ENCODE data around the gene AGO1.
A peak's percentile ranks its signal among the peaks of the same experiment; 100 is the strongest.

The AGO1 gene

DNA sequence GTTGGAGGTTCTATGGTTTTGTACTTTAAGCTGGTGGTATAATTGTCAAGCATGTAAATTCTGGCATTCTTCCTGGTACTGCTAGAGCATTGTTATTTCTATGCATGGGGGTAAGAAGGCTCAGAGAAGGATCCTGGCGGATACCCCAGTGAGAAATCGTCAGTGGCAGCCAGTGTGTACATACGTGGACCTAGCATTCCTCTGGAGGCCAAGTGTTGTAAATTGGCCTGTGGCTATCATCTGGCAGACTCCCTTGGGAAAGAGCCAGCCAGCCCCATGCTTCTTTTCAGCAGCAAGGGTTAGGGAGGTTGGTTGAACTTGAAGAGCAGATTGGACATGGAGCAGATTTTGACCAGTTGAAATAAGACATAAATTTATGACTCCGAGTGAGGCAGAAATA, 42.7 kb downstream of the AGO1 start:
- Histone ChIP-seq H3K27ac (no peak overlapping the region), H3K9me3 (ENCODE audit: control insufficient read depth, low read length) (no peaks in the 10 kb centered on the region), H3K4me3 (ENCODE audit: low read depth, low read length) (no peak overlapping the region), H3K27me3 (ENCODE audit: control insufficient read depth, insufficient read depth, low read length) (no peaks in the 10 kb centered on the region), H3K4me2 (ENCODE audit: low read length) (no peak overlapping the region), H2AFZ (no peak overlapping the region), H3K79me2 (no peaks in the 10 kb centered on the region), H3K4me1 (no peaks in the 10 kb centered on the region), H3K9ac (no peak overlapping the region), H3K36me3 (ENCODE audit: control insufficient read depth, insufficient read depth, low read length) (no peaks in the 10 kb centered on the region)
- TF ChIP-seq, protein P1, sequence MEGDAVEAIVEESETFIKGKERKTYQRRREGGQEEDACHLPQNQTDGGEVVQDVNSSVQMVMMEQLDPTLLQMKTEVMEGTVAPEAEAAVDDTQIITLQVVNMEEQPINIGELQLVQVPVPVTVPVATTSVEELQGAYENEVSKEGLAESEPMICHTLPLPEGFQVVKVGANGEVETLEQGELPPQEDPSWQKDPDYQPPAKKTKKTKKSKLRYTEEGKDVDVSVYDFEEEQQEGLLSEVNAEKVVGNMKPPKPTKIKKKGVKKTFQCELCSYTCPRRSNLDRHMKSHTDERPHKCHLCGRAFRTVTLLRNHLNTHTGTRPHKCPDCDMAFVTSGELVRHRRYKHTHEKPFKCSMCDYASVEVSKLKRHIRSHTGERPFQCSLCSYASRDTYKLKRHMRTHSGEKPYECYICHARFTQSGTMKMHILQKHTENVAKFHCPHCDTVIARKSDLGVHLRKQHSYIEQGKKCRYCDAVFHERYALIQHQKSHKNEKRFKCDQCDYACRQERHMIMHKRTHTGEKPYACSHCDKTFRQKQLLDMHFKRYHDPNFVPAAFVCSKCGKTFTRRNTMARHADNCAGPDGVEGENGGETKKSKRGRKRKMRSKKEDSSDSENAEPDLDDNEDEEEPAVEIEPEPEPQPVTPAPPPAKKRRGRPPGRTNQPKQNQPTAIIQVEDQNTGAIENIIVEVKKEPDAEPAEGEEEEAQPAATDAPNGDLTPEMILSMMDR (IDR thresholded peaks at IDR 0.05), result no peak

DNA sequence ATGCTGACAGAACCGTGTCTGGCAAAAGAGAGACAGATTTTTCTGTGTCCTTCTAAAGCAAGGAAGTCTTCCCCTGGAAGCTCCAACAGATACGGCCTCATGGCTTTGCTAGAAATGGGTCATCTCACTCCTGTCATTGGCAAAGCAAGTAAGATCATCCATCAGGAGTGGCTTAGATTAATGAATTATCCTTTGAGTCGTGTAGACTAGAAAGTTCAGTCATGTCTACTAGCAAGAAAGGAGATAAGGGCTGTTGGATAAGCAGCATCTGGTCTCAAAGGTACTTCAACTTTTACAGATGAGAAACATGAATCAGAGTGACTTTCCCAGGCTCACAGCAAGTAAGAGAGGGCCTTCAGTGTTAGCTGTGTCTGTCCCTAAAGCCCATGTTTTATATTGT, 44.5 kb downstream of the AGO1 start:
- Histone ChIP-seq H3K79me2 (no peaks in the 10 kb centered on the region), H3K36me3 (ENCODE audit: control insufficient read depth, insufficient read depth, low read length) (no peaks in the 10 kb centered on the region), H2AFZ (no peak overlapping the region), H3K9ac (no peak overlapping the region), H3K4me3 (ENCODE audit: low read depth, low read length) (no peak overlapping the region), H3K9me3 (ENCODE audit: control insufficient read depth, low read length) (no peaks in the 10 kb centered on the region), H3K27ac (no peak overlapping the region), H3K4me2 (ENCODE audit: low read length) (no peak overlapping the region), H3K27me3 (ENCODE audit: control insufficient read depth, insufficient read depth, low read length) (no peaks in the 10 kb centered on the region), H3K4me1 (no peaks in the 10 kb centered on the region)
- TF ChIP-seq, protein P1 (IDR thresholded peaks at IDR 0.05), result no peak

DNA sequence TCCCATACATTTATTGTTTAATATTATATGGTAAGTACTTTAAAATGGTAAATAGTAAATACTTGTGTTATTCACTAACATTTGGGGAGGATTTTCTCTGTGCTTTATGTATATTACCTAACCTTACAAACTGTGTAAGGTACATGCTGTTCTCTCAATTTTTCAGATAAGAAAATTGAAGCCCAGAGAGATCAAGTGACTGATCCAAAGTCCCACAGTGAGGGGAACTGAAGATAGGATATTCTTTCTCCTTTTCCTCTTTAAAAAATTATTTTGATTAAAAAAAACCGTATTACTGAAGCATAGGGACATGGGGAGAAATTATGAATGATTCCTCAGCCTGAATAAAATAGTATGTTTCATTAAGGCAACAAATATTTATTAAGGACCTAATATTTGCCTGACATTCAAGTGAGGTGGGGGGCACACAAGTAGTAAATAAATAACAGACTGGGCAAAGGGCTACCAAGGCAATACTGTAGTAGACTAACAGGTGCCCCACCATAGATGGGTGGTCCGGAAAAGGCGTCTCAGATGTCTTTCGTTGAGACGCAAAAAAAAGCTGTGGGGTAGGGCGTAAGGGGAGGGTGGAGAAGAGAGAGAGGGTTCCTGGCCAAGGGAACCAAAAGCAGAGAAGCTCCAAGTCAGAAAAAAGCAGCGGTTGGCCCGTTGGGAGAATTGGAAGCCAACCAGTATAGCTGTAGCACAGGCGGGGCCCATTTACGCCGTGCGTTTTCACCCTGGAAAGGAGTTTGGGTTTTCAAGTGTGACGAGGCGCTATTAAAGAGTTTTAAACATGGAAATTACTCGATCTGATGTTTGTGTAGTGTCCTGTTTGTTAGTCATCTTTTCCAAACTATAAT, 47.0 kb downstream of the AGO1 start:
- Histone ChIP-seq H3K4me3 (ENCODE audit: low read depth, low read length) (peak overlapping the region; percentile 91), H3K4me2 (ENCODE audit: low read length) (peak overlapping the region; percentile 95), H3K9ac (peak overlapping the region; percentile 43), H3K27me3 (ENCODE audit: control insufficient read depth, insufficient read depth, low read length) (no peaks in the 10 kb centered on the region), H3K9me3 (ENCODE audit: control insufficient read depth, low read length) (no peaks in the 10 kb centered on the region), H3K4me1 (no peaks in the 10 kb centered on the region), H3K27ac (peak overlapping the region; percentile 90), H2AFZ (peak overlapping the region; percentile 66), H3K79me2 (no peaks in the 10 kb centered on the region), H3K36me3 (ENCODE audit: control insufficient read depth, insufficient read depth, low read length) (no peaks in the 10 kb centered on the region)
- TF ChIP-seq, protein P1 (IDR thresholded peaks at IDR 0.05), result no peak

DNA sequence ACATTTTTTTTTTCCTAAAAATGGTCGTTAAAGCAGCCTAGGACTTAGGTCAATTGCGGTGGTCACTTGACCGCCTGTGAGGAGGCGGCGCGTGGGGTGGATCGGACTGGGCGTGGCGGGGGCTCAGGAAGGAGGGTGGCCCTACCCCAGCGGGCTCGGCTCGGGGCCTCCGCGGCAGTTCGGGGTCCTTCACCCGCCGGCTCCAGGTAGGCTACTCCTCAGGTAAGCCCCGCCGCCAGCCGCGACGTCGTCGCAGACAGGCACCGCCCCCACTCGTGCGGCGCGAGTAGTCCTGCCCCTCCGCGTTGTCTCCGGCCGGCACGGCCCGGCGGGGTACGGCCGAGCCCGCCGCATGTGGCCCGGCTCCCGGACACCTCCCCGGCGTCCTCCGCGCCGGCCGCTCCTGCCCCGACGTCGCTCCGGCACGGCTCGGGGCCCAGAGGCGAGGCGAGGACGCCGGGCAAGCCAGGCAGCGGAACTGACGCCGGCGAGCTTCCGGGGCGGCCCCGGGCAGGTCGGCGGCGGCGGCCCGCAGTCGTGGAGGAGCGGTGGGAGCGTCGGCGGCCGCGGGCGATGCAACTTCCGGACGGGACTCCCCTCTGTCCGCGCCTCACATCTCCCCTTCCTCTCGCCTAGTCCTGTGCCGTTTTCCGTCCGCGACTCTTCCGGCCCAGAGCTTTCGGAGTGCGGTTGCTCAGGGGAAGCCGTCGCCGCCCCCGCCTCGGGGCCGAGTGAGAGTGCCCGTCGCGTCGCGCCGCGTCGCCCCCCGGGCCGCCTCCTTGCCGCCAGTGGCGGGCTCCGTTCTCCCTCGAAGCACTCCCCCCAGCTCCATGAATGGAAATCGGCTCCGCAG, 47.8 kb downstream of the AGO1 start, which contains the start of gene AGO3:
Gene AGO3 (plus strand): TSS at position 513 of the 853 bp plus-strand sequence. CDS start 322 bp downstream, at position 835.
- Histone ChIP-seq H3K36me3 (ENCODE audit: control insufficient read depth, insufficient read depth, low read length) (no peaks in the 10 kb centered on the region), H3K4me2 (ENCODE audit: low read length) (peak within 1 kb of the TSS; percentile 95), H3K9ac (peak within 1 kb of the TSS; percentile 43), H3K4me3 (ENCODE audit: low read depth, low read length) (peak within 1 kb of the TSS; percentile 91), H3K27me3 (ENCODE audit: control insufficient read depth, insufficient read depth, low read length) (no peaks in the 10 kb centered on the region), H3K9me3 (ENCODE audit: control insufficient read depth, low read length) (no peaks in the 10 kb centered on the region), H3K4me1 (no peaks in the 10 kb centered on the region), H2AFZ (peak within 1 kb of the TSS; percentile 89), H3K27ac (peak within 1 kb of the TSS; percentile 90), H3K79me2 (no peaks in the 10 kb centered on the region)
- TF ChIP-seq, protein P1 (IDR thresholded peaks at IDR 0.05), result no peak
